ENCODE data around the gene TALDO1. TPM values are rescaled to one million over a fixed set of nuclear protein-coding genes. Genes with fewer than 3 reads are reported as not detected.

Gene TALDO1
- total and polyA plus RNA-seq, 2 of the 8 experiments (the other 6 are each of a cell fraction or from before 2014, with no cell fraction given): 265 to 308 TPM

GRCh38 chr11:723120-723883 is 24.0 kb upstream of the TALDO1 start:
- H3K9ac ChIP-seq (replicated peaks in 1 of 4; ENCODE audit: extremely low read depth in 1 of 4, low read depth in 3 of 4, low read length in 3 of 4): no peak overlapping the region
- no peak overlapping the region for H2BK20ac ChIP-seq (ENCODE audit: low read length)
- no peak overlapping the region for H3K56ac ChIP-seq (replicated peaks; ENCODE audit: insufficient read length, low read depth, low read length)
- H3K4me1 ChIP-seq (replicated peaks in 1 of 4; ENCODE audit: control insufficient read depth in 3 of 4, insufficient read depth in 4 of 4, low read length in 3 of 4): peaks cover 0 to 26% (median 17%) of the 10 kb centered on the region in 4 experiments; a peak in 5 of 7 replicates
- H3K4me2 ChIP-seq (ENCODE audit: insufficient read depth in 1 of 2, low read depth in 2 of 2, low read length in 2 of 2): no peak overlapping the region
- H3K27ac ChIP-seq (ENCODE audit: low read depth, low read length): no peak overlapping the region
- no peak overlapping the region for H4K8ac ChIP-seq (ENCODE audit: extremely low read depth, insufficient read depth, low read length)
- H3K79me1 ChIP-seq (ENCODE audit: low read depth, low read length): no peaks in the 10 kb centered on the region
- no peaks in the 10 kb centered on the region for H4K20me1 ChIP-seq (replicated peaks in 1 of 2; ENCODE audit: control insufficient read depth in 1 of 2, insufficient read depth in 2 of 2, low read length in 2 of 2)
- no peaks in the 10 kb centered on the region for H3K79me2 ChIP-seq (ENCODE audit: control insufficient read depth in 1 of 2, insufficient read depth in 2 of 2, low read length in 2 of 2)
- no peak overlapping the region for H3K4me3 ChIP-seq (ENCODE audit: extremely low read depth in 1 of 4, insufficient read depth in 2 of 4, low read depth in 3 of 4, low read length in 4 of 4)
- H2AFZ ChIP-seq (ENCODE audit: low read length): no peak overlapping the region
- DNase-seq (ENCODE audit: low read depth in 1 of 2, low spot score in 2 of 2): no peak
- no peak overlapping the region for H4K91ac ChIP-seq (replicated peaks; ENCODE audit: insufficient read length, low read length)
- WGBS, 2 experiments (ENCODE audit: extremely low coverage in 1 of 2, insufficient coverage in 1 of 2, insufficient read length in 1 of 2, insufficient replicate concordance in 2 of 2, low coverage in 1 of 2, low lambda C conversion rate in 2 of 2, missing lambda C conversion rate in 1 of 2): 73% methylated on average over 8 of the region's 8 CpGs; no CpG with 5 or more reads in 1 of the 2 experiments
- peaks cover 9% of the 10 kb centered on the region; the same call in 1 of the 2 replicates for H3K23me2 ChIP-seq (ENCODE audit: low read depth, low read length)
- CTCF ChIA-PET (ENCODE audit: partially characterized antibody): interaction anchor here (0.6 to 15.4 kb wide), 28 partner anchors 8 to 212 kb away, joined by 3 to 395 read pairs (median 6); partner anchors contain the start of genes TALDO1 and TMEM80
- H2AK5ac ChIP-seq (ENCODE audit: low read depth, low read length): no peak overlapping the region
- peak; percentile 75 for FAIRE-seq
- H3K14ac ChIP-seq (ENCODE audit: insufficient read length): no peak overlapping the region
- H3K9me3 ChIP-seq (ENCODE audit: insufficient read depth in 2 of 2, low read depth in 1 of 2, low read length in 1 of 2): no peaks in the 10 kb centered on the region
- POLR2A ChIA-PET (ENCODE audit: partially characterized antibody): interaction anchor here (1.3 to 13.2 kb wide), 8 partner anchors 10 to 86 kb away, joined by 3 to 216 read pairs (median 10); partner anchors contain the start of genes DEAF1, DRD4, TALDO1 and TMEM80
- no peak overlapping the region for H3K18ac ChIP-seq (ENCODE audit: extremely low read depth, low read length)
- H3K36me3 ChIP-seq (ENCODE audit: control insufficient read depth in 2 of 4, insufficient read depth in 4 of 4, low read length in 3 of 4): no peaks in the 10 kb centered on the region
- no peak overlapping the region for H2BK5ac ChIP-seq (ENCODE audit: low read depth, low read length)
- H3K27me3 ChIP-seq (replicated peaks in 1 of 4; ENCODE audit: control insufficient read depth in 3 of 4, extremely low read depth in 1 of 4, insufficient read depth in 3 of 4, low read length in 3 of 4): peaks cover 0 to 10% (median 8%) of the 10 kb centered on the region in 4 experiments; a peak in 4 of 7 replicates
- no peak overlapping the region for H4K5ac ChIP-seq (ENCODE audit: insufficient read length, low read depth, low read length)
- H3K23ac ChIP-seq (ENCODE audit: insufficient read length): no peak overlapping the region
- no peak overlapping the region for H2BK120ac ChIP-seq (replicated peaks; ENCODE audit: low read depth, low read length)
- H3K4ac ChIP-seq (replicated peaks; ENCODE audit: insufficient read length, low read depth, low read length): no peak overlapping the region
- H2BK15ac ChIP-seq (ENCODE audit: low read length): no peak overlapping the region
- 0 out of 2 replicates have a peak overlapping the region, but pooled peaks have one; percentile 9 for H2BK12ac ChIP-seq (ENCODE audit: low read depth, low read length)
- TF ChIP-seq TAF7 (optimal IDR thresholded peaks at IDR 0.05; ENCODE audit: borderline replicate concordance, low read depth, low read length): no peak

Data from H1 (cell line).